HUDEP-2 (cell line): ENCODE measurements around the gene GOLGA2.
"Not testable (repeated sequence)": the region's sequence is repeated elsewhere in the genome, so short reads cannot be mapped to it uniquely, and the experiment has no call there.

Source experiments
- DNase-seq, 76 experiments: peaks; one replicate each; lab custom pipeline; 2025; ENCODE audit not compliant: unreplicated experiment in 76 of 76; lab: John Stamatoyannopoulos, UW

Gene GOLGA2

GRCh38 chr9:128244837-128245231, 31.0 kb downstream of the GOLGA2 start:
- DNase-seq: peak in 43 of 76 experiments; percentile 10 to 65 (median 38)

GRCh38 chr9:128244091-128244836, 31.5 kb downstream of the GOLGA2 start:
- DNase-seq: no peak

GRCh38 chr9:128243215-128244018, 32.4 kb downstream of the GOLGA2 start:
- no peak for DNase-seq

GRCh38 chr9:128242828-128243214, 33.0 kb downstream of the GOLGA2 start:
- no peak for DNase-seq

- no peak for DNase-seq
Measured at GRCh38 chr9:128242124-128242523, 33.7 kb downstream of the GOLGA2 start.

- DNase-seq: no peak
Measured at GRCh38 chr9:128233817-128234406, 41.9 kb downstream of the GOLGA2 start.

- no peak for DNase-seq
Measured at GRCh38 chr9:128232528-128233428, 43.0 kb downstream of the GOLGA2 start.

- peak in 11 of 76 experiments; percentile 2 to 56 (median 23) for DNase-seq
Measured at GRCh38 chr9:128231638-128232527, 43.9 kb downstream of the GOLGA2 start.

GRCh38 chr9:128230897-128231296, 44.9 kb downstream of the GOLGA2 start:
- not testable (repeated sequence) for DNase-seq

GRCh38 chr9:128226412-128226801, 49.4 kb downstream of the GOLGA2 start:
- no peak for DNase-seq

- no peak for DNase-seq
Measured at GRCh38 chr9:128225770-128226411, 49.9 kb downstream of the GOLGA2 start.

GRCh38 chr9:128224877-128225276, 50.9 kb downstream of the GOLGA2 start:
- DNase-seq: no peak

GRCh38 chr9:128222880-128223670, 52.7 kb downstream of the GOLGA2 start:
- DNase-seq: no peak

GRCh38 chr9:128222026-128222425, 53.8 kb downstream of the GOLGA2 start:
- no peak for DNase-seq

GRCh38 chr9:128219831-128220230, 56.0 kb downstream of the GOLGA2 start:
- no peak for DNase-seq

- peak; percentile 41 to 97 (median 89) for DNase-seq
Measured at GRCh38 chr9:128218518-128219389, 57.1 kb downstream of the GOLGA2 start.

GRCh38 chr9:128218172-128218517, 57.7 kb downstream of the GOLGA2 start:
- DNase-seq: no peak
